T-helper 17 cell (primary cell): ENCODE measurements around the gene RAET1G. TPM values are rescaled to one million over a fixed set of nuclear protein-coding genes. Genes with fewer than 3 reads are reported as not detected.
"Not testable (repeated sequence)": the region's sequence is repeated elsewhere in the genome, so short reads cannot be mapped to it uniquely, and the experiment has no call there.

Experiments
- ATAC-seq: fragments of 150-1000 bp; cut with Tn5 transposase; 2 replicates; pipeline ENCODE4 v1.10.0; 2021; ENCODE audit warnings: mild to moderate bottlenecking, moderate library complexity
- DNase-seq, 3 donors: peaks; one replicate each; pipeline versions ENCODE4 v3.0.0 to v3.0.0-alpha.2; 2020 to 2021
- H3K9me3 ChIP-seq: one replicate; pipeline ENCODE4 v1.7.0; 2013; ENCODE audit warnings: low read length, mild to moderate bottlenecking; ENCODE audit not compliant: control insufficient read depth, poor library complexity, severe bottlenecking
- H3K27ac Mint-ChIP-seq: one replicate; pipeline ENCODE4 v1.8.0; 2022; ENCODE audit warnings: mild to moderate bottlenecking, moderate library complexity, mixed read lengths
- H3K27me3 Mint-ChIP-seq: one replicate; pipeline ENCODE4 v1.8.0; 2022; ENCODE audit warnings: mixed read lengths
- H3K36me3 Mint-ChIP-seq: one replicate; pipeline ENCODE4 v1.8.0; 2022; ENCODE audit warnings: low read depth, mixed read lengths
- H3K4me1 Mint-ChIP-seq: one replicate; pipeline ENCODE4 v1.8.0; 2022; ENCODE audit warnings: mild to moderate bottlenecking, mixed read lengths
- H3K4me3 Mint-ChIP-seq: one replicate; pipeline ENCODE4 v1.8.0; 2022; ENCODE audit warnings: mild to moderate bottlenecking, moderate library complexity, mixed read lengths
- total RNA-seq, 4 donors: library from RNA in 2 of 4; stranded (reverse) in 2 of 4; gene quantifications; one replicate each; pipeline ENCODE4 v1.2.3 and lab custom pipeline; 2022 to 2026

Gene RAET1G
- total RNA-seq, 2 donors from 2014 or later: not detected

DNA sequence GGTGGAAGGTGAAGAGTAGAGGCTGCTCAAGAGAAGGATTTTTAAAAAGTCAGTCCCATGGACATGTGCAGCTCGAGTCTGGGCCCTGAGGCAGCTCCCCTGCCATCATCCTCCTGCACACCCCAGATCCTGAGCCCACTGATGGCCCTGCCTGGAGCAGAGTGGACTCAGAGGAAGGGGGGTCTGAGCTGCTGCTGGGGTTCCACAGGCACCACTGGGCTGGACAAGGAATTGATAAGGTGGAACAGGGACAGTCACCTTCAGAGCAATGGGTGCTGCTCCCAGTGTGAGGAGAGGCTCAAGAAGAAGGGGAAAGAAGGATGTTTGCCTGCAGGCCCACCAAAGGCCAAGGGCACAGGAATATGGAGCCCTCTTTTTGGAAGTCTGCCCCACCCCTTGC is 25.1 kb upstream of the RAET1G start:
- no peaks in the 10 kb centered on the region for H3K9me3 ChIP-seq
- DNase-seq (no peak), ATAC-seq (no peak)
- Mint-ChIP-seq H3K27ac (no peak overlapping the region), H3K4me3 (no peak overlapping the region), H3K27me3 (peaks cover 61% of the 10 kb centered on the region), H3K36me3 (peaks cover 7% of the 10 kb centered on the region), H3K4me1 (peaks cover 7% of the 10 kb centered on the region)

DNA sequence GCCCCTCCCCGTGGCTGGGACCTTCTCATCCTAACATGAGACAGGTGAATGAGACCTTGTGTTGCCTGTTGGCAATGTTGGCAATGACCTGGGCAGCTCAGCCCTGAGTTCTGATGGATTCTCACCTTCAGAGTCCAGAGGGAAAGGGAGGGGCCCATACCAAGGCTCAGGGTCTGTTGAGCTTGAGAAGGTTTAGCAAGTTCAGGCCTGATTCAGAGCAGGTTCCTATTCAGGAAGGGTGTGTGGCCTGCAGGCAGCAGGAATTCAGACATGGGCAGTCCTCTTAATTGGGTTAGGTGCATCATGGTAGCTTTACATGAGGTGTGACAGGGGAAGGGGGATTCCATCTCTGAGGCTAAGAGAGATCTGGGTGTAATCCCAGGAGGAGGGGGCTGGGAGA is 24.6 kb upstream of the RAET1G start:
- H3K27me3 Mint-ChIP-seq: peaks cover 57% of the 10 kb centered on the region
- H3K9me3 ChIP-seq, H3K36me3 Mint-ChIP-seq, H3K4me1 Mint-ChIP-seq, H3K4me3 Mint-ChIP-seq, DNase-seq, H3K27ac Mint-ChIP-seq, ATAC-seq: not testable (repeated sequence)

DNA sequence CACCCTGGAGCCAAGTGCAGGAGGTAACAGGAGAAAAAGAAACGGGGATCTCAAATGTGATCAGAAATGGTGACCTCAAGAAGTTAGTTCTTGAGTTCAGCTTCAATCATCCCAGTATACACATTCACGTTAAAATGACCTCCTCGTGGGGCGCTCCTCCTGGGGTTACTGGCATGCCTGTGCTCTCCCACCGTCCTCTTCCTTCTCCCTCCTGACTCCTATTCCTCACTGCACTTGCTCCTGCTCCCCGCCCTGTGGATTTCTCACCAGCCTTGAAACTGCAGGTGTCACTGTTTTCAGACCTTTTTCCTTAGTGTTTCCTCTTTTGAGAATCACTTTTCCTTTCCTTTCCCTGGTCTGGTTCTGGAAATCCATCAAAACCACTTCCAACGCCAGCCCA is 23.7 kb upstream of the RAET1G start:
- Mint-ChIP-seq H3K4me1 (peaks cover 13% of the 10 kb centered on the region), H3K27me3 (peaks cover 48% of the 10 kb centered on the region)
- not testable (repeated sequence) for H3K9me3 ChIP-seq, ATAC-seq, DNase-seq, H3K36me3 Mint-ChIP-seq, H3K4me3 Mint-ChIP-seq, H3K27ac Mint-ChIP-seq

DNA sequence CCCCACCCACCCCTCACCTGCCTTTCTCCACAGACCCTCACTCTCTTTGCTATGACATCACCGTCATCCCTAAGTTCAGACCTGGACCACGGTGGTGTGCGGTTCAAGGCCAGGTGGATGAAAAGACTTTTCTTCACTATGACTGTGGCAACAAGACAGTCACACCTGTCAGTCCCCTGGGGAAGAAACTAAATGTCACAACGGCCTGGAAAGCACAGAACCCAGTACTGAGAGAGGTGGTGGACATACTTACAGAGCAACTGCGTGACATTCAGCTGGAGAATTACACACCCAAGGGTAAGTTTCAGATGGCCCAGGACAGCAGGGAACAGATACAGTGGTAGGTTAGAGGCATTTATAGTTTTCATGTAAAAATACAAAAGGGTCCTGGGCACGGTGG is 22.4 kb upstream of the RAET1G start:
- not testable (repeated sequence) for DNase-seq, H3K9me3 ChIP-seq, ATAC-seq, H3K4me3 Mint-ChIP-seq, H3K36me3 Mint-ChIP-seq, H3K27ac Mint-ChIP-seq
- H3K4me1 Mint-ChIP-seq: peaks cover 11% of the 10 kb centered on the region
- peaks cover 37% of the 10 kb centered on the region for H3K27me3 Mint-ChIP-seq

DNA sequence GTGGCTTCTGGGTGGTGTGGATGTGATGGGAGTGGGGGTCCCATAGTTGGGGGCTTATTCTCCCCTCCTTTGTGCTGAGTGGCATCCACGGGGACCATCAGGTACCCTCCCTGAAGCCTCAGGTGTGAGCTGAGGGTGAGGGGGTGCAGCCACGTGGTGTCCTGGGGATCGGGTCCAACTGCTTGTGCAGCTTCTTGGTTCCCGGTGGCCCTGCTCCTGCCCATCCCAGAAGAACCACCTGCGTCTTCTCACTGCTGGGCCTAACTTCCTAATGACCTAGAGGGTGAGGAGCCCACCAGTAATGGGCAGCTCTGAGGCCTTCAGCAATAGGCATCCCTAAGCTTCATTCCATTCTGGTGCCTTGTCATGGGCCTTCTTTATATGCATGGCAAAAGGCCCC is 20.4 kb upstream of the RAET1G start:
- H3K4me1 Mint-ChIP-seq: peaks cover 17% of the 10 kb centered on the region
- not testable (repeated sequence) for ATAC-seq, H3K9me3 ChIP-seq, H3K36me3 Mint-ChIP-seq, H3K27ac Mint-ChIP-seq, DNase-seq
- peak overlapping the region; percentile 82 for H3K4me3 Mint-ChIP-seq
- H3K27me3 Mint-ChIP-seq: peaks cover 40% of the 10 kb centered on the region

DNA sequence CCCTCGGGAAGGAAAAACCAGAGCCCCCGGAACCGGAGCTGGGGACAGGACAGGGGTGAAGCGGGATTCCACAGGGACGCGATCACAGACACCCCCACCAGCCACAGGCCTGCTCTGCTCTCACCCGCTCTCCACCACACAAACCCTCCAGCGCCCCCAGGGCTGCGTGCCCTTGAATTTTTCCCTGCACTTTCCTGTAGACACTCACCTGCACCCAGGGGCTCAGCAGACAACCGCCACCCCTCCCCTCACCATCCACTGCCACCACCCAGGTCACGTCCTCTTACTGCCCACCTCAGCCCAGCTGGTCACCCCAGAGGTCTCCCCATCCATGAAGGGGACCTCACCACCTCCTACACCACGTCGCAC is 19.5 kb upstream of the RAET1G start:
- H3K9me3 ChIP-seq: no peaks in the 10 kb centered on the region
- Mint-ChIP-seq H3K27me3 (peaks cover 40% of the 10 kb centered on the region), H3K27ac (peak overlapping the region; percentile 94), H3K4me1 (peaks cover 22% of the 10 kb centered on the region), H3K4me3 (peak overlapping the region; percentile 92), H3K36me3 (no peaks in the 10 kb centered on the region)
- DNase-seq (no peak), ATAC-seq (no peak)

DNA sequence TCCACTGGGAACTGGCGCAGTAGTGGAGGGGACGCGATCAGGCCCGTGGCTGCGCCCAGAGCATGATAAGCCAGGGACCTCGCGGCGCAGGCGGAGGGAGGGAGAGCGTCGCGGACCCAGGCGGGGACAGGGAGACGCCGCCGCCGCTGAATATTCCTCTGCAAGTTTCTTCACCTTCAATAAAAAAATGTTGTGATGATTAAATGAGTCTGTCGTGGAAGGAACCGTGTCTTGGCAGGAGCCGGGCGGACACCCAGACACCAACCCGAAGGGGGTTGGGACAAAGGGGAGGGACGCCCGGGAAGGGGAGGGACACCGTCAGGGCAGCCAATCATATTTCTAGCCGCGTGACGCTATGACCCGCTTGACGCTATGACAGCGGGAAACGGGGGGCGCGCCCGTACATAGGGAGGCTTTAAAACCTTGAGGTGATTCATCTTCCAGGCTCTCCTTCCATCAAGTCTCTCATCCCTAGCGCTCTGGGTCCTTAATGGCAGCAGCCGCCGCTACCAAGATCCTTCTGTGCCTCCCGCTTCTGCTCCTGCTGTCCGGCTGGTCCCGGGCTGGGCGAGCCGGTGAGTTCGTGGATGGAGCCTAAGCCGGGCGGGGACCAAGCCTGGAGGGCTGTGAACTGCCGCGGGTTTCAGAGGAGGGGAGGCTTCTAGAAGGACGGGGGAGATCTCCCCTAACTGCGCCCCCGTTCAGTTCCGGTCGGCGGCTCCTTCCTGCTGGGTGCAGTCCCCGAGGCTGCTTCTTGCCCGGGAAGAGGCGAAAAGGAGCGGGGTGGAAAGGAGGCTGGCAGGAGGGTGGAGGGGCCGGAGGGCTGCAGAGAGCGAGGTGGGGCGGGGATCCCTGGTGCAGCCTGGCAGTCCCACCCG is 18.9 kb upstream of the RAET1G start, which contains the start of gene ULBP2:
TSS of gene ULBP2 (plus strand) at position 432 of the 878 bp plus-strand sequence. CDS start at position 491, 59 bp downstream.
- no peaks in the 10 kb centered on the region for H3K9me3 ChIP-seq
- DNase-seq (peak; percentile 79 to 89 (median 83)), ATAC-seq (peak; percentile 86)
- Mint-ChIP-seq H3K4me3 (peak within 1 kb of the TSS; percentile 92), H3K4me1 (peaks cover 22% of the 10 kb centered on the region), H3K27ac (peak within 1 kb of the TSS; percentile 94), H3K27me3 (peaks cover 44% of the 10 kb centered on the region), H3K36me3 (no peaks in the 10 kb centered on the region)

DNA sequence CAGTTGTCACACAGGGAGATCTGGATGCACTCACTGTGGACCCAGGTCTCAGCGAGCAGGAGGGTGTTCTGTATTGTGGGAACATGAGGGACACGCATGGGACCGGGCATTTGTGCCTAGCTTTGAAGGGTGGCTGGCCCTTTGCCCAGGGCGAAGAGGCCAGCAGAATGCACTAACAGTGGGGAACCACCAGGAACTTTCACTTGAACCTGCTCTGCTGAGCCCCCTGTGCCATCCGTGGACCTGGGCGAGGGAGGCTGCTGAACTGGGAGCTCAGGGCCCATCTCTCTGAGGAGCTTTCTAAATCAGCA is 17.7 kb upstream of the RAET1G start:
- Mint-ChIP-seq H3K27me3 (peaks cover 49% of the 10 kb centered on the region), H3K4me3 (peak overlapping the region; percentile 58), H3K4me1 (peaks cover 19% of the 10 kb centered on the region), H3K36me3 (no peaks in the 10 kb centered on the region), H3K27ac (peak overlapping the region; percentile 94)
- H3K9me3 ChIP-seq: no peaks in the 10 kb centered on the region
- DNase-seq (no peak), ATAC-seq (no peak)

DNA sequence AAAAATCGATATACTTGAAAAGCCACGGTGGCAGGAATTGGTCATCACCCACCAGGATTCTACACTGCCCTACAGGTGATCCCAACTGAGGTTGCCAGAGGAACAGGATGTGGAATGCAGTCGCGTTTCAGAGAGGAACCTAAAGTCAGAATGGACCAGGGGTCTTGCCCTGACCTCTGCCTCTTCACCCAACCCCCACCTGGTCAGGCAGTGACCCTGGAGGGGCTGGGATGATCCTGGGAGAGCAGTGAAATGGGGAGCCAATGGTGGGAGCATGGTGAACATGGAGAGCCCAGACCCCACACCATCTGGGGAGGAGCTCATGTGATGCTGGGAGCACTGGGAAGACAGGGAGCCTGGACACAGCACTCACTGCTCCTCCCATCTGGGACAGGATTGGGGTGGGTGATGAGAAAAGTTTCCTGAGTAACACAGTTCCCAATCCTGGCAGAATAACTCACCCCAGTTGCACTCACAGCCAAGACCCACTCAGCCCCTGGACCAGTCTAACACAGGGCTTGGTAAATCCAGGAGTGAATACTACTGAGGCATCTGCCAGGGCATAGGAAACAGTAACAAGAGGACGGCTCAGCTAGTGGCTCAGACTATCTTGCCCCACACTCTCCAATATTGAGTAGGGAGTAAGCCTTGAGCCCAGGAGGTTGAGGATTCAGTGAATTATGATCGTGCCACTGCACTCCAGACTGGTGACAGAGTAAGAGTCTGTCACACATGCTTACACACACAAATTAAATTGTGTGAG is 17.2 kb upstream of the RAET1G start:
- no peaks in the 10 kb centered on the region for H3K9me3 ChIP-seq
- ATAC-seq: no peak
- Mint-ChIP-seq H3K4me1 (peaks cover 19% of the 10 kb centered on the region), H3K36me3 (no peaks in the 10 kb centered on the region), H3K27me3 (peaks cover 55% of the 10 kb centered on the region), H3K4me3 (peak overlapping the region; percentile 58), H3K27ac (peak overlapping the region; percentile 99)
- DNase-seq: no peak

DNA sequence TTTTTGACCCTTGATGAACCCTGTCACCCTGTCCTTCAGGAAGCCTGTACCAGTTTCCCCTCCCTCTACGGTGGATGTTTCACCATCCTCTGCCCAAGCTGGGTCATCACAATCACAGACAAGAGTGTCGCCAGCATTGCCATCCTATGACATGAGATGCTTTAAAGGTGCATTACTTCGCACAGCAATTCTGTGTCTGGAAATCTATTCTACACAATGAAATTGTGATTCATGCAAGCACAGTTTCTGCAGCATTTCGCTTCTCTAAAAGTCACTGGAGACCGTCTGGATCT is 16.4 kb upstream of the RAET1G start:
- Mint-ChIP-seq H3K4me3 (peak overlapping the region; percentile 86), H3K36me3 (peaks cover 2% of the 10 kb centered on the region), H3K4me1 (peaks cover 22% of the 10 kb centered on the region), H3K27ac (peak overlapping the region; percentile 99), H3K27me3 (peaks cover 62% of the 10 kb centered on the region)
- no peak for ATAC-seq
- H3K9me3 ChIP-seq: no peaks in the 10 kb centered on the region
- DNase-seq: no peak

DNA sequence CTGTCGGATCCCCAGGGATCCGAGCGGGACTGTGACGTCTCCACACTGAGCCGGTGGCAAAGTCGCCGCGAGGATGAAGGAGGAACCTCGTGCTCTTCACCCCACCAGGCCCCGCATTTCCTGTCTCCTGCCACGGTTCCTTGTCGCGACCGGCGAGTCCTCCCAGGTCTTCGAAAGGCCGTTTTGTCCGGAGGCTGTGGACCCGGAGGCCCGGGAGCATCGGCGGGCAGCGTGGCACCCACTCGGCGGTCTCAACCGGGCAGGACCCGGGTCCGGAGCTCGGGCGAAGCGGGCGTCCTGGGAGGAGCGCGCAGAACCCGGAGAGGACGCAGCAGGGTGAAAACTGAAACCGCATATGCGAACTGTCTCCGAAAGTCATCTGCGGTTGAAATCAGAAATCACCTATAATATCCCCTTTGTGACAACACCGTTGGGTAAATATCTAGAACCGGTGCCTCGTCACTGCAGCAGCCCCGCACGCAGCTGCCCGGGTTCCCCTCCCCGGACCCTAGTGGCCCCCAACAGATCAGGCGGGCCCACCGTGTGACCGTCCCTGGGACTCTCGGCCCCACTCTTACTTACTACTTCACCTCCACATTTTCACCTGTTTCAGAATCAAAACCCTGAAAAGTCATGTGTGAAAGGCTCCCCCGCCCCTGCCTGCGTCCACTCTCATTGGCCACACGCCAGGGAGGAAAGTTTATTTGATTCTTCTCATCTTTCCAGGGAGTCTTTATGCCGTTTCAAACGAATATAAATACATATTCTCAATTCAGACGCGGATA is 15.8 kb upstream of the RAET1G start:
- ATAC-seq: peak; percentile 65
- peak overlapping the region; percentile 86 for H3K4me3 Mint-ChIP-seq
- H3K4me1 Mint-ChIP-seq: peaks cover 24% of the 10 kb centered on the region

DNA sequence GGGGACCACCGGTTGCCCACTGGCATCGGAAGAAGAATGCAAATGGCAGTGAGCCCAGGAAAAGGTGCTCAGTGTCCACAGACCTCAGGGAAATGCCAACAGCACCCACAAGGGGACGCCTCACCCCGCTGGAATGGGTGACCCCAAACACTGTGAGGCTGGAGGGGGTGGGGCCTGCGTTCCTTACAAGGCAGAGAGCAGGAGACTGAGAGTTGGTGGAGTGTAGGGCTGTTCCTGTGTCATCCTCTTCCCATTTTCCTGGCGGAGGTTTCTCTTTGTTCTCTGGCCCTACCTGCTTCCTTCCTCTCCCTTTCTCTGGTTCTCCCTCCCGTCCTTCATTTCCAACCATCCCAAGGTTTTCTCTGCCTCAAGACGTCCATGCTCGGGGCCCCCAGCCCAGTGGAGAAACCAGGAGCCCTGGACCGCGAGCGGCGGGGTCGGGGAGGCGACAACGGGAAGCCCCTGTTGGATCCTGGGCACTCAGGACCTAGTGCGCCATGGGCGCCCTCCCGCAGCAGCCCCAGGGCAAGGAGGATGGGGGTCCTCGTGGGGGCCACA is 15.2 kb upstream of the RAET1G start:
- peak overlapping the region; percentile 99 for H3K27ac Mint-ChIP-seq
- H3K4me3 Mint-ChIP-seq: peak overlapping the region; percentile 86
- H3K4me1 Mint-ChIP-seq: peaks cover 24% of the 10 kb centered on the region
- H3K36me3 Mint-ChIP-seq, DNase-seq, H3K9me3 ChIP-seq, ATAC-seq: not testable (repeated sequence)
- H3K27me3 Mint-ChIP-seq: peaks cover 75% of the 10 kb centered on the region

More for the DNA sequence above, 15.8 kb upstream of the RAET1G start:
- Mint-ChIP-seq H3K36me3 (peaks cover 2% of the 10 kb centered on the region), H3K27ac (peak overlapping the region; percentile 99), H3K27me3 (peaks cover 68% of the 10 kb centered on the region)
- no peaks in the 10 kb centered on the region for H3K9me3 ChIP-seq
- peak; percentile 41 to 51 (median 49) for DNase-seq

DNA sequence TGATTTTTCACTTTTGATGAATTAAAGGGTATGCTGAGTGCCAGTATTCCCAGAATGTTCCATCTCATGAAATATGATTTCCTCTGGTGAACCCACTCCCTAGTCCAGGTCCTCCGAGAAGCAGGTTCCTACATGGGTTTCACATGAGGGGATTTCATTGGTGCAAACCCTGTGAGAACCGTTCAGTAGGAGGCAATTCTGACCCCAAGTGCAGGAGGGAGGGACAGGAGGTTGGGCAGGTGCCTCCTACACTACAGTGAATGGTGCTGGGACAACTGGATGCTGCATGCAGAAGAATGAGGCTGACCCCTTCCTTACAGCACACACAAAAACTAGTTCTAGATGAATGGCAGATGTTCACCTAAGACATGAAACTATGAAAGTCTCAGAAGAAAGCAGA is 13.8 kb upstream of the RAET1G start:
- peaks cover 83% of the 10 kb centered on the region for H3K27me3 Mint-ChIP-seq
- H3K27ac Mint-ChIP-seq: no peak overlapping the region
- no peak overlapping the region for H3K4me3 Mint-ChIP-seq
- peaks cover 19% of the 10 kb centered on the region for H3K4me1 Mint-ChIP-seq
- H3K9me3 ChIP-seq: no peaks in the 10 kb centered on the region
- no peak for ATAC-seq
- peaks cover 4% of the 10 kb centered on the region for H3K36me3 Mint-ChIP-seq
- no peak for DNase-seq
